GM18867 (cell line): ENCODE results near the gene SLCO3A1.

Source experiments
- ATAC-seq: cut with Tn5 transposase; IDR thresholded peaks from one replicate; pipeline ENCODE4 v1.9.1; 2021; ENCODE audit warnings: mild to moderate bottlenecking, moderate library complexity; ENCODE audit not compliant: unreplicated experiment

Gene SLCO3A1

GRCh38 chr15:91881569-91882297 lies 28.2 kb downstream of the SLCO3A1 start:
- ATAC-seq = no peak

- no peak for ATAC-seq
Measured at GRCh38 chr15:91882858-91883586, 29.5 kb downstream of the SLCO3A1 start.

- no peak for ATAC-seq
Measured at GRCh38 chr15:91884606-91885005, 31.1 kb downstream of the SLCO3A1 start.

GRCh38 chr15:91885054-91885453 lies 31.5 kb downstream of the SLCO3A1 start:
- ATAC-seq = no peak

GRCh38 chr15:91885714-91886270 lies 32.3 kb downstream of the SLCO3A1 start:
- ATAC-seq = no peak

GRCh38 chr15:91886878-91887277 lies 33.4 kb downstream of the SLCO3A1 start:
- no peak for ATAC-seq

- no peak for ATAC-seq
Measured at GRCh38 chr15:91887321-91887720, 33.8 kb downstream of the SLCO3A1 start.

- no peak for ATAC-seq
Measured at GRCh38 chr15:91887921-91888373, 34.4 kb downstream of the SLCO3A1 start.

- ATAC-seq = no peak
Measured at GRCh38 chr15:91889111-91889815, 35.8 kb downstream of the SLCO3A1 start.

- no peak for ATAC-seq
Measured at GRCh38 chr15:91890614-91891013, 37.1 kb downstream of the SLCO3A1 start.

GRCh38 chr15:91891101-91891500 lies 37.6 kb downstream of the SLCO3A1 start:
- no peak for ATAC-seq

- ATAC-seq = no peak
Measured at GRCh38 chr15:91891788-91892345, 38.4 kb downstream of the SLCO3A1 start.

- ATAC-seq = no peak
Measured at GRCh38 chr15:91892436-91892835, 38.9 kb downstream of the SLCO3A1 start.

- ATAC-seq = no peak
Measured at GRCh38 chr15:91894606-91895005, 41.1 kb downstream of the SLCO3A1 start.

- no peak for ATAC-seq
Measured at GRCh38 chr15:91895051-91895450, 41.5 kb downstream of the SLCO3A1 start.

GRCh38 chr15:91896341-91897055 lies 43.0 kb downstream of the SLCO3A1 start:
- no peak for ATAC-seq

- ATAC-seq = no peak
Measured at GRCh38 chr15:91897585-91898372, 44.3 kb downstream of the SLCO3A1 start.

- ATAC-seq = no peak
Measured at GRCh38 chr15:91898843-91899242, 45.3 kb downstream of the SLCO3A1 start.

GRCh38 chr15:91904942-91905341 lies 51.4 kb downstream of the SLCO3A1 start:
- no peak for ATAC-seq

GRCh38 chr15:91908391-91908790 lies 54.9 kb downstream of the SLCO3A1 start:
- no peak for ATAC-seq
